Airway epithelial cell (primary cell): ENCODE data around the gene BATF. TPM values are rescaled to one million over a fixed set of nuclear protein-coding genes. Genes with fewer than 3 reads are reported as not detected.

Source experiments
- total RNA-seq: library from RNA; depleted of rRNA; stranded (reverse); fragments of >200 nt; gene quantifications from 2 replicates; pipeline ENCODE4 v1.2.3, GENCODE V29; 2015

BATF gene
- total RNA-seq: 2.1 and 7.3 TPM in 2 replicates

GRCh38 chr14:75522224-75522982 lies at the start of gene BATF:
Gene BATF, plus strand, starts transcription at chr14:75522469. Its CDS starts 214 bp downstream, at chr14:75522683.

GRCh38 chr14:75578102-75578785 lies 56.0 kb downstream of the BATF start, which contains the start of gene FLVCR2:
Gene FLVCR2, plus strand, starts transcription at chr14:75578620. Its CDS starts 353 bp downstream, at chr14:75578973.

Other genes with a start within 250 kb of the BATF start
- gene FOS, start 243.6 kb upstream of the BATF start, total RNA-seq: 147 and 192 TPM in 2 replicates
- 26.0 and 29.2 TPM in 2 replicates for gene JDP2, start 94.4 kb upstream of the BATF start, total RNA-seq
- gene FLVCR2, start 56.2 kb downstream of the BATF start, total RNA-seq: 1.8 and 2.2 TPM in 2 replicates
- 18.8 and 24.2 TPM in 2 replicates for gene ERG28, start 138.4 kb downstream of the BATF start, total RNA-seq
- gene TTLL5, start 138.8 kb downstream of the BATF start, total RNA-seq: 11.6 and 14.0 TPM in 2 replicates